ENCODE measurements around the gene ZC3H12D. TPM values are rescaled to one million over a fixed set of nuclear protein-coding genes. Genes with fewer than 3 reads are reported as not detected.

The ZC3H12D gene
- total and polyA plus RNA-seq, 2 of the 13 experiments (the other 11 are each of a cell fraction or from before 2014, with no cell fraction given) = 1.2 to 2.7 TPM

GRCh38 chr6:149503276-149503675, 18.5 kb upstream of the ZC3H12D start:
- intact Hi-C loops (cut with micrococcal nuclease; ENCODE audit: unreplicated experiment) (no loop called here), in situ Hi-C loops (cut with HindIII; ENCODE audit: extremely low pct_ligation_motif_present, low pct_unique_long_range_greater_than_20kb) (no loop called here)
- H3K27me3 ChIP-seq (ENCODE audit: control insufficient read depth in 1 of 2, insufficient read depth in 2 of 2, low read length in 2 of 2) = no peaks in the 10 kb centered on the region
- H4K20me1 ChIP-seq (ENCODE audit: insufficient read depth, low read length) = no peaks in the 10 kb centered on the region
- no TSS peak for BruUV-seq (replicated peaks)
- H3K4me1 ChIP-seq (ENCODE audit: insufficient read depth, low read length) = peaks cover 10% of the 10 kb centered on the region
- H3K79me2 ChIP-seq (ENCODE audit: insufficient read depth, low read length) = no peaks in the 10 kb centered on the region
- ATAC-seq (no peak), FAIRE-seq (no peak), DNase-seq (ENCODE audit: low spot score) (no peak)
- no peak overlapping the region for H3K4me2 ChIP-seq (ENCODE audit: low read depth, low read length)
- no peak overlapping the region for H2AFZ ChIP-seq (ENCODE audit: low read length)
- TF ChIP-seq RBM22 (optimal IDR thresholded peaks at IDR 0.05; ENCODE audit: low read length) (peak; percentile 42), CEBPG (CRISPR knock-in tag; IDR thresholded peaks at IDR 0.05) (peak; percentile 79), ZHX1 (CRISPR knock-in tag; IDR thresholded peaks at IDR 0.05; ENCODE audit: low read depth) (no peak), CEBPB (IDR thresholded peaks at IDR 0.05; ENCODE audit: borderline replicate concordance, low read depth, low read length) (peak; percentile 89)
- ChIA-PET POLR2A (interaction anchor here (0.9 to 1.5 kb wide), 2 partner anchors 11 to 18 kb away, joined by 3 to 4 read pairs; no protein-coding TSS in a partner anchor), CTCF (ENCODE audit: low intra/inter-chr PET ratio, low total read pairs) (no interaction called here)
- WGBS (ENCODE audit: low lambda C conversion rate) = 76% methylated on average over 2 of the region's 2 CpGs
- no peak overlapping the region for H3K4me3 ChIP-seq (replicated peaks in 1 of 3; ENCODE audit: insufficient read depth in 1 of 3, low read depth in 2 of 3, low read length in 3 of 3)
- H3K36me3 ChIP-seq (replicated peaks in 1 of 2; ENCODE audit: control insufficient read depth in 1 of 2, insufficient read depth in 2 of 2, low read length in 2 of 2) = peaks cover 6 to 18% of the 10 kb centered on the region in 2 experiments
- H3K9ac ChIP-seq (ENCODE audit: insufficient read depth, low read depth, low read length) = no peak overlapping the region
- no peak overlapping the region for H3K27ac ChIP-seq (ENCODE audit: extremely low read length, insufficient read depth, low read length)
- H3K9me3 ChIP-seq (ENCODE audit: low read length) = no peaks in the 10 kb centered on the region

- no peaks in the 10 kb centered on the region for H3K9me3 ChIP-seq (ENCODE audit: low read length)
- H3K4me2 ChIP-seq (ENCODE audit: low read depth, low read length) = no peak overlapping the region
- TF ChIP-seq ZNF121 (CRISPR knock-in tag; IDR thresholded peaks at IDR 0.05) = peak; percentile 51; the same call in 1 of the 2 replicates
- TF ChIP-seq GMEB2 (CRISPR knock-in tag; IDR thresholded peaks at IDR 0.05; ENCODE audit: low read depth) = no peak
- peaks cover 4 to 12% of the 10 kb centered on the region in 2 experiments; a peak in 3 of 5 replicates for H3K36me3 ChIP-seq (replicated peaks in 1 of 2; ENCODE audit: control insufficient read depth in 1 of 2, insufficient read depth in 2 of 2, low read length in 2 of 2)
- H3K27ac ChIP-seq (ENCODE audit: extremely low read length, insufficient read depth, low read length) = no peak overlapping the region
- no peak overlapping the region for H3K9ac ChIP-seq (ENCODE audit: insufficient read depth, low read depth, low read length)
- no peak overlapping the region for H3K4me3 ChIP-seq (replicated peaks in 1 of 3; ENCODE audit: insufficient read depth in 1 of 3, low read depth in 2 of 3, low read length in 3 of 3)
- no TSS peak for BruUV-seq (replicated peaks)
- 97% methylated on average over 3 of the region's 3 CpGs for WGBS (ENCODE audit: low lambda C conversion rate)
- FAIRE-seq = no peak
- H3K27me3 ChIP-seq (ENCODE audit: control insufficient read depth in 1 of 2, insufficient read depth in 2 of 2, low read length in 2 of 2) = no peaks in the 10 kb centered on the region
- no peaks in the 10 kb centered on the region for H4K20me1 ChIP-seq (ENCODE audit: insufficient read depth, low read length)
- H2AFZ ChIP-seq (ENCODE audit: low read length) = no peak overlapping the region
- in situ Hi-C loops (cut with HindIII; ENCODE audit: extremely low pct_ligation_motif_present, low pct_unique_long_range_greater_than_20kb) (no loop called here), intact Hi-C loops (cut with micrococcal nuclease; ENCODE audit: unreplicated experiment) (no loop called here)
- CTCF ChIA-PET (ENCODE audit: low intra/inter-chr PET ratio, low total read pairs) = no interaction called here
- POLR2A ChIA-PET = no interaction called here
- no peak for DNase-seq (ENCODE audit: low spot score)
- peaks cover 18% of the 10 kb centered on the region for H3K4me1 ChIP-seq (ENCODE audit: insufficient read depth, low read length)
- no peak for ATAC-seq
- no peaks in the 10 kb centered on the region for H3K79me2 ChIP-seq (ENCODE audit: insufficient read depth, low read length)
Observed at GRCh38 chr6:149501768-149502167, 17.0 kb upstream of the ZC3H12D start.

Data from HepG2 (cell line).